Calu3 (cell line): ENCODE results near the gene STX3. TPM values are rescaled to one million over a fixed set of nuclear protein-coding genes. Genes with fewer than 3 reads are reported as not detected.

Experiments
- BruUV-seq: library from RNA; stranded (reverse); fragments of 400-500 nt; replicated peaks from 2 replicates; lab custom pipeline; 2021; lab: Mats Ljungman, UMichigan
- CTCF ChIA-PET: fragments of 300-600 bp; sonication (Branson Sonifier 250); formaldehyde crosslinking; loops from one replicate; lab custom pipeline; 2022; ENCODE audit warnings: antibody characterized with exemption; lab: Charles Lee
- DNase-seq: peaks from one replicate; pipeline ENCODE4 v3.0.0; 2022
- H3K27ac Mint-ChIP-seq: one replicate; pipeline ENCODE4 v1.8.0; 2022; ENCODE audit warnings: mixed read lengths; ENCODE audit not compliant: unreplicated experiment
- H3K27me3 Mint-ChIP-seq: one replicate; pipeline ENCODE4 v1.8.0; 2022; ENCODE audit warnings: mixed read lengths; ENCODE audit not compliant: unreplicated experiment
- H3K36me3 Mint-ChIP-seq: one replicate; pipeline ENCODE4 v1.8.0; 2022; ENCODE audit warnings: mild to moderate bottlenecking, moderate library complexity, mixed read lengths; ENCODE audit not compliant: insufficient read depth, unreplicated experiment
- H3K4me1 Mint-ChIP-seq: one replicate; pipeline ENCODE4 v1.8.0; 2022; ENCODE audit warnings: mild to moderate bottlenecking, low read depth, mixed read lengths; ENCODE audit not compliant: unreplicated experiment
- H3K4me3 Mint-ChIP-seq: one replicate; pipeline ENCODE4 v1.8.0; 2022; ENCODE audit warnings: mild to moderate bottlenecking, low read depth, moderate library complexity, mixed read lengths; ENCODE audit not compliant: unreplicated experiment
- H3K9me3 Mint-ChIP-seq: one replicate; pipeline ENCODE4 v1.8.0; 2022; ENCODE audit warnings: low read depth, mixed read lengths; ENCODE audit not compliant: unreplicated experiment
- intact Hi-C: fragments of 100-400 bp; cut with micrococcal nuclease; formaldehyde crosslinking; loops from one replicate; pipeline ENCODE4 v1.10.0; 2022; ENCODE audit not compliant: unreplicated experiment
- total RNA-seq: library from RNA; stranded (reverse); gene quantifications from 2 replicates; pipeline ENCODE4 v1.2.3, GENCODE V29; 2022
- TF ChIP-seq, protein P1 (sequence below): fragments of 200-600 bp; IDR thresholded peaks from one replicate; pipeline ENCODE4 v1.8.0; 2022; ENCODE audit warnings: antibody characterized with exemption; ENCODE audit not compliant: unreplicated experiment

Gene STX3
- total RNA-seq, 1 experiment from 2014 or later, result 50.1 TPM

DNA sequence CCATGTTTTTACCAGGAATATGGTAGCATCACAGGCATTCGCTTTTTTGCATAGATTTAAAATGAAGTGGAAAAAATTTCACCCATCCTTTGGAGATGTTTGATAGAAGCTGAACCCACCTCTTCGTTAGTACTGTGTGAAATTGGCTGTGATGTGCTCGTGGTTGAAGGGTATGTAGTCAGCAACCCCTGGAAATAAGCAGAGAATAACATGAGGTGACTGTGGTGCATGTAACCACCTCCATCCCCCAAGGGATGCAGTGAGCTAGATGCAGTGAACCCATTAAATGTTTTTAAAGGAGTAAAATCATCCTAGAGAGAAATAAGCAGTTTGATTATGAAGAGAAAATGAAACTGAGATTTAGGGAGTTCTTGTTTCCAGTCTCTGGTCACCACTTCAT, 74.2 kb downstream of the STX3 start:
- no TSS peak for BruUV-seq
- Mint-ChIP-seq H3K27ac (peak overlapping the region; percentile 34), H3K4me1 (no peaks in the 10 kb centered on the region), H3K4me3 (no peak overlapping the region), H3K27me3 (no peaks in the 10 kb centered on the region), H3K9me3 (no peaks in the 10 kb centered on the region), H3K36me3 (no peaks in the 10 kb centered on the region)
- CTCF ChIA-PET, result no interaction called here
- intact Hi-C loops, result loop anchor here (10.0 kb wide), 1 partner anchor 515 kb away; no protein-coding TSS in a partner anchor
- no peak for DNase-seq
- TF ChIP-seq, protein P1, sequence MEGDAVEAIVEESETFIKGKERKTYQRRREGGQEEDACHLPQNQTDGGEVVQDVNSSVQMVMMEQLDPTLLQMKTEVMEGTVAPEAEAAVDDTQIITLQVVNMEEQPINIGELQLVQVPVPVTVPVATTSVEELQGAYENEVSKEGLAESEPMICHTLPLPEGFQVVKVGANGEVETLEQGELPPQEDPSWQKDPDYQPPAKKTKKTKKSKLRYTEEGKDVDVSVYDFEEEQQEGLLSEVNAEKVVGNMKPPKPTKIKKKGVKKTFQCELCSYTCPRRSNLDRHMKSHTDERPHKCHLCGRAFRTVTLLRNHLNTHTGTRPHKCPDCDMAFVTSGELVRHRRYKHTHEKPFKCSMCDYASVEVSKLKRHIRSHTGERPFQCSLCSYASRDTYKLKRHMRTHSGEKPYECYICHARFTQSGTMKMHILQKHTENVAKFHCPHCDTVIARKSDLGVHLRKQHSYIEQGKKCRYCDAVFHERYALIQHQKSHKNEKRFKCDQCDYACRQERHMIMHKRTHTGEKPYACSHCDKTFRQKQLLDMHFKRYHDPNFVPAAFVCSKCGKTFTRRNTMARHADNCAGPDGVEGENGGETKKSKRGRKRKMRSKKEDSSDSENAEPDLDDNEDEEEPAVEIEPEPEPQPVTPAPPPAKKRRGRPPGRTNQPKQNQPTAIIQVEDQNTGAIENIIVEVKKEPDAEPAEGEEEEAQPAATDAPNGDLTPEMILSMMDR, result no peak

DNA sequence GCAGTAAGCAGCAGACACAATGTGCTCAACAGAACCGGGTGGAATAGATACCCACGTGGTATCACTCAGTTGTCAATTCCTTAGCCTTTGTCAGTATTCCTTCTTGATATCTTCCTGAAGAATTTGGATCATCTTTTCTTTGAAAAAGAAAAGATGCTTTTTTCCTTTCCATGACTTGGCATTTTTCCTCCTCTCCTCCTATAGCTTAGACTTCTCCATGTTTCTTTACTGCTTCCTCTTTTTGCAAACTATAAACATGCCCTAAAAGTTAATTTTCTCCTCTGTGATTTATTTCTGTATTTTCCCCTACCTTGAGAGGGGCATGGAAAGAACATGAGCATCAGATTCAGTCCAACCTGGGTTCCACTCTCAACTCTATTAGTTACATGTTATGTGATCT, 78.4 kb downstream of the STX3 start:
- CTCF ChIA-PET, result no interaction called here
- no TSS peak for BruUV-seq
- Mint-ChIP-seq H3K36me3 (no peaks in the 10 kb centered on the region), H3K4me3 (no peak overlapping the region), H3K27ac (no peak overlapping the region), H3K27me3 (no peaks in the 10 kb centered on the region), H3K4me1 (no peaks in the 10 kb centered on the region), H3K9me3 (no peaks in the 10 kb centered on the region)
- intact Hi-C loops, result no loop called here
- DNase-seq, result no peak
- TF ChIP-seq, protein P1, result no peak

DNA sequence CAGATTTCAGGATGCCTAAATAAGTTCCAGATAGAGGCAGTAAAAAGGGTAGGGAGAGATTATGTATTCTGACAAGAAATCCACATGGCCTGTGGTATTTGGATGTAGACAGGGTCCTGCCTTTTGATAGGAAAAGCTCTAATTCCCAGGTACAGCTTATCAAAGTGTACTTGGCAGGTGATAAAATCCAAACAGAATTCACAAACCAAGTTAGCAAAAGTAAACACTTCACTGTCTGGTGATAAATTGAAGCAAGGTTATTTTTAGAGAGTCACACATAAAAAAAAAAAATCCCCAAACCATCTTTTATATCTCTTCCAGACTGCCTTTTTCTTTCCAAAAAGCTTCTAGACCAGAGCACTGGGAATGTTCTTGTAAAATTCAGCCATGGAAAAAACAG, 84.4 kb downstream of the STX3 start:
- CTCF ChIA-PET, result interaction anchor here (0.6 kb wide), 1 partner anchor 35 kb away, joined by 3 read pairs; no protein-coding TSS in a partner anchor
- no TSS peak for BruUV-seq

DNA sequence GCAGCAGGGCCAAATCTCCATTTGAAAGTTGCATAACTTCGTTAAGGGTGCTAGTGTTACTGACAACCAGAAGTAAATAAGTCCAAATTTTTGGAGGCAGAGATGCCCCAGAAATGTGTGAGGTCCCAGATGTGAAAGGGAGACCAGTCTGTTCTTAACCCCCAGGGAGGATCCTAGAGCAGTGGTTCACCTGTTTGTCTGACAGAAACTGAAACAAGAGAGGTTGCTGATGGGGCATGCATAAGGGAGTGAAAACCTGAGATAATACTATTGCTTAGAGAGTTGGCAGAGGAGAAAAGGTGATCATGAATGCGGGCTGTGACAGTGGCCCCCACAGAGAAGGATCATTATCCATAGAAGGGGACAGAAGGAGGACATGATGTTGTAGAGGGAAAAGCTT, 86.3 kb downstream of the STX3 start:
- Mint-ChIP-seq H3K4me3 (no peak overlapping the region), H3K27me3 (no peaks in the 10 kb centered on the region), H3K4me1 (peaks cover 7% of the 10 kb centered on the region), H3K27ac (peak overlapping the region; percentile 13), H3K9me3 (peaks cover 3% of the 10 kb centered on the region), H3K36me3 (no peaks in the 10 kb centered on the region)
- CTCF ChIA-PET, result no interaction called here
- TF ChIP-seq, protein P1, result no peak
- intact Hi-C loops, result no loop called here
- BruUV-seq, result no TSS peak
- DNase-seq, result no peak

More for the DNA sequence above, 84.4 kb downstream of the STX3 start:
- no peaks in the 10 kb centered on the region for H3K36me3 Mint-ChIP-seq
- intact Hi-C loops, result no loop called here
- peaks cover 3% of the 10 kb centered on the region for H3K9me3 Mint-ChIP-seq
- TF ChIP-seq, protein P1, result no peak
- no peaks in the 10 kb centered on the region for H3K4me1 Mint-ChIP-seq
- no peak overlapping the region for H3K27ac Mint-ChIP-seq
- no peak for DNase-seq
- H3K4me3 Mint-ChIP-seq, result no peak overlapping the region
- H3K27me3 Mint-ChIP-seq, result no peaks in the 10 kb centered on the region
